Nephron progenitor cell (in vitro differentiated cells): ENCODE measurements around the gene PAX8.

Experiments
- DNase-seq: peaks from one replicate; pipeline ENCODE4 v3.0.0; 2021
- H3K27ac Mint-ChIP-seq: 2 replicates; pipeline ENCODE4 v1.8.0; 2021; ENCODE audit warnings: mild to moderate bottlenecking, moderate library complexity, mixed read lengths
- H3K27me3 Mint-ChIP-seq: 2 replicates; pipeline ENCODE4 v1.8.0; 2021; ENCODE audit warnings: mild to moderate bottlenecking, low read depth, mixed read lengths; ENCODE audit not compliant: poor library complexity
- H3K36me3 Mint-ChIP-seq: 2 replicates; pipeline ENCODE4 v1.8.0; 2021; ENCODE audit warnings: low read depth, mixed read lengths
- H3K4me1 Mint-ChIP-seq: 2 replicates; pipeline ENCODE4 v1.8.0; 2021; ENCODE audit warnings: mixed read lengths
- H3K4me3 Mint-ChIP-seq: 2 replicates; pipeline ENCODE4 v1.8.0; 2021; ENCODE audit warnings: mild to moderate bottlenecking, moderate library complexity, mixed read lengths
- H3K9me3 Mint-ChIP-seq: 2 replicates; pipeline ENCODE4 v1.8.0; 2021; ENCODE audit warnings: mild to moderate bottlenecking, moderate library complexity, mixed read lengths
- CTCF ChIP-seq: fragments of 200-600 bp; sonication (generic); IDR thresholded peaks from 2 replicates; pipeline ENCODE4 v1.5.0; 2021; ENCODE audit warnings: antibody characterized with exemption

Gene PAX8

DNA sequence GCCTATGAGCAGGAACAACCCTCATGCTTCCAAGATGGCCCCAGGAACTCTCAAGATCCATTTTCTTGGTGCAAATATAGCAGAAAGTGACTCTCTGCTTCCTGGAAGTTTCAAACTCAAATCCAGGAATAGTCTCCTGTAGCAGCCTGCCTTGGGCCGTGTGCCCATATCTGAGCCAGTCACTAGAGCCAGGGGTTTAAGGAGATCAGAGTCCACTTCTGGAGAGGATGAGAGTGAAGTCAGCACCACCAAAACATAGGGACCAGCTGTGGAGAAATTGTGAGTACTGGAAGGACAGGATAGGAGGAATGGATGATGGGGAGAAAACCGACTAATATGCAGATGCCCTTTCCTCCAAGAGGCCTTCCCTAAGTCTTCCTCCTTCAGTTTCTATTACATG is 71.7 kb downstream of the PAX8 start:
- no peak for TF ChIP-seq CTCF
- H3K27me3 Mint-ChIP-seq: peaks cover 28% of the 10 kb centered on the region
- H3K27ac Mint-ChIP-seq: no peak overlapping the region
- no peak for DNase-seq
- H3K36me3 Mint-ChIP-seq: peaks cover 5% of the 10 kb centered on the region
- no peaks in the 10 kb centered on the region for H3K9me3 Mint-ChIP-seq
- peaks cover 71% of the 10 kb centered on the region for H3K4me1 Mint-ChIP-seq
- H3K4me3 Mint-ChIP-seq: no peak overlapping the region

GRCh38 chr2:113206251-113206650 is 72.5 kb downstream of the PAX8 start:
- Mint-ChIP-seq H3K27me3 (peaks cover 22% of the 10 kb centered on the region), H3K27ac (no peak overlapping the region), H3K36me3 (peaks cover 5% of the 10 kb centered on the region), H3K4me3 (no peak overlapping the region), H3K9me3 (no peaks in the 10 kb centered on the region), H3K4me1 (peaks cover 71% of the 10 kb centered on the region)
- no peak for TF ChIP-seq CTCF
- DNase-seq: no peak

DNA sequence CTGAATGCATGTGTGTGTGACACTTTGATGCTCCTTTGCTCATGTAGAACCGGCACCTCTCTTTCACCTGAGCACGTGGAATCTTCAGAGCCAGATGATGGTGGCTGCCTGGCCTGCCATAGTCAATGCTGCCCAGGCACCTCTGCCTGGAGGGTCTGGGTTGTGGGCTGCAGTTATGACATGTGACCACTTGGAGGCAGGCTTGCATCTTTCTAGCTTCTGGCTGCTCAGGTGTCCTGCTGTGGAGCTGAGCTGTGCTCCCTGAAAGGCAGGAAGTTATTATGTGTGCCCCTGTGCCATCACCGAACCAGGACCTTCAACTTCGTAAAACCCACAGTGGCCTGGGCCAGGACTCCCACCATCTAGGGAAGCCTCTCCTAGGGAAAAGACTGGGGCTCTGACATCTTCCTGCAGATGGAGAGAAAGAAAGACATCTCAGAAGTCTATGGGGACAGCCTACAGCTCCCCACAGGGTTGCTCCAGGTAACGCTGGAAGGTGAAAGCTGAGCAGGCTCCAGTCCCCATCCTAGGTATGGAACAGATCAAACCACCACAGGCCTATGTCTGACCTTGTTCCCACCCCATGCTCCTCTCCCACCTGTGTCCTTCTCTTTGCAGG is 74.7 kb downstream of the PAX8 start:
- TF ChIP-seq CTCF: peak; percentile 83
- Mint-ChIP-seq H3K27ac (no peak overlapping the region), H3K4me3 (no peak overlapping the region), H3K9me3 (no peaks in the 10 kb centered on the region), H3K4me1 (peaks cover 58% of the 10 kb centered on the region), H3K36me3 (peaks cover 5% of the 10 kb centered on the region), H3K27me3 (peaks cover 25% of the 10 kb centered on the region)
- DNase-seq: peak; percentile 80

DNA sequence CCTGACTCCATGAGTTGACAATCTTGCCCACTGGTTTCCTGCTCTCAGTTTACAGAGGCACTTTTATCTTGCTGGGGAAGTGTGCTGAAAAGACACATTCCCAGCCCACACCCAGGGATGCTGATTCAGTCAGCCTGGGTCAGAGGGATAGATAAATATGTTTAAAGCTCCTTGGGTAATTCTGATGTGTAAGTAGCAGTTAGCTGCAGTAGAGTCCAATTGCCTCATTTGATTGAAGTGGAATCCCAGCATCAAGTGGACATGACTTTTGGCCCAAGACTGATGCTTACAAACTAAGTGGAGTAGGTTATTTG is 75.5 kb downstream of the PAX8 start:
- Mint-ChIP-seq H3K4me1 (peaks cover 49% of the 10 kb centered on the region), H3K27ac (no peak overlapping the region), H3K4me3 (no peak overlapping the region)

DNA sequence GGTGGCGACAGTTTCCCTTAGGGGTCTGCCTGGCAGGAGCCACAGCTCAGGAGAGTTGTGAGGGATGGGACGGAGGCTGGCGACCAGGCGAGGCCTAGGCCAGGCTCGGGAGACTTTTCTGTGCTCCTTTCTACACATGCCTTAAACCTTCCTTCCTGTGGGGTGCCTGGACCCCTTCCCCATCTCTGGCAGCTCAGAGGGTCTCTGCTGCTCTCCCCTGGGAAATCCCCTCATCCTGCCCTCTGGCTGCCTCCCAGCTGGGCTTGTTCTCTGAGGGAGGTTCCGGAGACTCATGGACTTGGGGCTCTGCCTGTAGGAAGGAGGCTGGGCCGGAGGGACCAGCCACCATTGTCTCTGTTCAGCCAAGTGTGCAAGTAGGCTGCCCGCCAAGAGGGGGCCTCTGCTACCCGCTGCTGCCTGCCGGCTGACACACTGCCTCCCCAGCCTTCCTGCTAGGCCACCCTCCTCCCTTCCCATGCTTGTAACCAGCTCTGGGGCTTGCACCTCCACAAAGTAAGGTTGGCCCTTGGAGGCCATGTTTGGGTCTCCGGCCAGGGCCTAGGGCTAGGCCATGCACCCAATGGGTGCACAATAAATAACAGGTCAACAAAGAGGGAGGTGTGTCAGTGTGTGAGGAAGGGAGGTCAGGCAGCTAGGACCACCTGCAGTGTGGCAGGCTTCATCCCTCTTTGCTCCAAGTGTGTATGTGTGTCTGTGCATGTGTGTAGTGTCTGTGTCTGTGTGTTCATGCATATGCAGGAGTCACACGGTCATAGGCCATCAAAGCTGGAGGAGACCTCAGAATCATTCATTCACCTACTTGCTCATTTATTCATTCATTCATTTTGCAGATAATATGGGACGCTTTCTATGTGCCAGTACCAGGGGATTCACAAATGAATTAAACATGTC is 76.2 kb downstream of the PAX8 start:
- no peak for TF ChIP-seq CTCF
- Mint-ChIP-seq H3K36me3 (no peaks in the 10 kb centered on the region), H3K27me3 (peaks cover 30% of the 10 kb centered on the region), H3K4me3 (no peak overlapping the region), H3K27ac (no peak overlapping the region), H3K4me1 (peaks cover 46% of the 10 kb centered on the region), H3K9me3 (no peaks in the 10 kb centered on the region)
- DNase-seq: peak; percentile 43

More for the DNA sequence above, 75.5 kb downstream of the PAX8 start:
- Mint-ChIP-seq H3K36me3 (peaks cover 3% of the 10 kb centered on the region), H3K27me3 (peaks cover 30% of the 10 kb centered on the region), H3K9me3 (no peaks in the 10 kb centered on the region)
- TF ChIP-seq CTCF: no peak
- no peak for DNase-seq
